Neural progenitor cell (in vitro differentiated cells): ENCODE measurements around the gene ITGB8.

Experiments
- CTCF ChIP-seq: fragments of 200-600 bp; sonication (generic); IDR thresholded peaks from 2 replicates; pipeline ENCODE4 v1.5.1; 2017; ENCODE audit warnings: antibody characterized with exemption, mild to moderate bottlenecking
- EZH2 ChIP-seq: fragments of 200-600 bp; sonication (generic); IDR thresholded peaks from 2 replicates; pipeline ENCODE4 v1.6.1; 2017; ENCODE audit warnings: antibody characterized with exemption, mild to moderate bottlenecking, moderate library complexity

GRCh38 chr7:20350518-20350951, 19.8 kb downstream of the ITGB8 start:
- TF ChIP-seq CTCF (no peak), EZH2 (no peak)
